SJSA1 (cell line): ENCODE results near the gene PLPPR4. TPM values are rescaled to one million over a fixed set of nuclear protein-coding genes. Genes with fewer than 3 reads are reported as not detected.
"Not testable (repeated sequence)": the region's sequence is repeated elsewhere in the genome, so short reads cannot be mapped to it uniquely, and the experiment has no call there.

Experiments
- DNase-seq, 2 experiments: peaks; one replicate each; pipeline ENCODE4 v3.0.0-alpha.2; 2015 to 2020; ENCODE audit warnings: low spot score in 2 of 2, low read depth in 1 of 2
- H3K27ac ChIP-seq: fragments of 250-450 bp; sonication (Bioruptor Pico); 2 replicates; pipeline ENCODE4 v1.5.1; 2020; ENCODE audit warnings: mild to moderate bottlenecking, moderate library complexity
- H3K27me3 ChIP-seq: fragments of 250-450 bp; sonication (Bioruptor Pico); replicated peaks from 2 replicates; pipeline ENCODE4 v1.5.1; 2020; ENCODE audit warnings: mild to moderate bottlenecking, moderate library complexity
- H3K36me3 ChIP-seq: fragments of 250-450 bp; sonication (Bioruptor Pico); 2 replicates; pipeline ENCODE4 v1.5.1; 2020; ENCODE audit warnings: mild to moderate bottlenecking
- H3K4me1 ChIP-seq: fragments of 250-450 bp; sonication (Bioruptor Pico); replicated peaks from 2 replicates; pipeline ENCODE4 v1.6.1; 2021; ENCODE audit warnings: mild to moderate bottlenecking
- H3K4me3 ChIP-seq: fragments of 250-450 bp; sonication (Bioruptor Pico); 2 replicates; pipeline ENCODE4 v1.5.1; 2020; ENCODE audit warnings: mild to moderate bottlenecking
- H3K9me3 ChIP-seq: fragments of 250-450 bp; sonication (Bioruptor Pico); replicated peaks from 2 replicates; pipeline ENCODE4 v1.5.1; 2020; ENCODE audit warnings: mild to moderate bottlenecking
- total RNA-seq: library from RNA; depleted of rRNA; stranded (reverse); fragments of >200 nt; shearing (Covaris generic); gene quantifications from 2 replicates; pipeline ENCODE4 v1.2.3, GENCODE V29; 2014

Gene PLPPR4
- total RNA-seq, 1 experiment from 2014 or later = 10.3 TPM

DNA sequence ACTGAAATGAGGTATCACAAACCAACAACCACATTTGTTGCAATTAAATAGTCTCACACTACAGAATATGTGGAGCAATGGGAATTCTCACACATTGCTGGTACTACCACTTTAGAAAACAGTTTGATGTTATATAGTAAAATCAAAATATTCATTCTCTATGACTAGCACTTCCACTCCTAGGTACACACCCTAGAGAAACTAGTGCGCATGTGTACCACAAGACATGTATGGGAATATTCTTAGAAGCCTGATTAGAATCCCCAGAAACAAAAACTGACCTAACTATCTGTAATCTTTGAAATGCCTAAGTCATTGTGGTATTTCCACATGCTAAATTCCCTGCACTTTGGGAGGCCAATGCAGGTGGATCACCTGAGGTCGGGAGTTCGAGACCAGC is 18.1 kb upstream of the PLPPR4 start:
- Histone ChIP-seq H3K27ac (no peak overlapping the region), H3K36me3 (no peaks in the 10 kb centered on the region), H3K27me3 (no peaks in the 10 kb centered on the region), H3K4me1 (no peaks in the 10 kb centered on the region), H3K9me3 (no peaks in the 10 kb centered on the region), H3K4me3 (no peak overlapping the region)
- no peak for DNase-seq

GRCh38 chr1:99247199-99247598 is 17.1 kb upstream of the PLPPR4 start:
- Histone ChIP-seq H3K9me3 (no peaks in the 10 kb centered on the region), H3K4me3 (no peak overlapping the region), H3K27me3 (no peaks in the 10 kb centered on the region), H3K4me1 (no peaks in the 10 kb centered on the region), H3K36me3 (no peaks in the 10 kb centered on the region), H3K27ac (no peak overlapping the region)
- no peak for DNase-seq

DNA sequence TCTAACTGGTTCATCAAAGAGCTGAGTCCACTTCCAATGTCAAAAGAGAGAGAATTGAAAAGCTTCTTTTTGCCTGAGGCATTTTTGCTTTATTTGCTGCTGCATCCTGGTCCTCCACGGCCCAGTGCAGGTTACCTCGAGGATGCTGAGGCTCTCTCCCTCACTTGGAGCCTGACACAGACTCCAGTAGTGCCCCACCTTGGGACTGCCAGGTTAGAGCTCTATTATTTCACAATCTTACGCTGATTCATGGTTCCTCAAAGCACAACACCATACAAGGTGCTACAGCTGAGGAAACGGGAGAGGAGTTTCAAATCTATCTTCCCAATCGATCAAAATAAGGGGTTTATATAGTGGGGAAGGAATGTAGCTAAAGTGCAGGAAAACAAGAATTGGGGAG is 13.6 kb upstream of the PLPPR4 start:
- no peak overlapping the region for H3K27ac ChIP-seq
- no peaks in the 10 kb centered on the region for H3K36me3 ChIP-seq
- H3K27me3 ChIP-seq = no peaks in the 10 kb centered on the region
- no peaks in the 10 kb centered on the region for H3K9me3 ChIP-seq
- no peak overlapping the region for H3K4me3 ChIP-seq
- H3K4me1 ChIP-seq = no peaks in the 10 kb centered on the region
- no peak for DNase-seq

- Histone ChIP-seq H3K4me3 (no peak overlapping the region), H3K36me3 (no peaks in the 10 kb centered on the region), H3K27ac (no peak overlapping the region), H3K4me1 (no peaks in the 10 kb centered on the region), H3K27me3 (no peaks in the 10 kb centered on the region), H3K9me3 (no peaks in the 10 kb centered on the region)
- DNase-seq = no peak
Measured at GRCh38 chr1:99251308-99251707, 13.0 kb upstream of the PLPPR4 start.

DNA sequence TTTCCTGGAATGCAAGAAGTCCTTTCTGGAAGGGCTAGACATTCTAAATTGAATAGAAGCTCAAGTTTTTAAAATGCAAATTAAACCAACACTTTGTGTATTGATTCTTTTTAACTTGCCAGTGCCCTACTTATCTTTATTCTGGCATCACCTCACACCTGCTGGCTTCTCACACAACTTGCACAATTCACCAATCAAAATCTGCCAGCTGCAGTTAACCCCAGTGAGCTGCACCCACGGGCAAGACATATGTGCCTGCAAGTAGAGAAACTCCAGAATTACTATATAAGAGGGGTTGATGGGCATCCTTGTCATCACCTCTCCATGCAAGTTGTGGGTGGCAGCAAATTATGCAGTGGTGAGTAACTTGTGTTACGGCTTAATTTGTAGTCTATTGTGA is 11.7 kb upstream of the PLPPR4 start:
- no peaks in the 10 kb centered on the region for H3K36me3 ChIP-seq
- no peaks in the 10 kb centered on the region for H3K9me3 ChIP-seq
- no peak for DNase-seq
- H3K27me3 ChIP-seq = no peaks in the 10 kb centered on the region
- H3K4me3 ChIP-seq = no peak overlapping the region
- no peaks in the 10 kb centered on the region for H3K4me1 ChIP-seq
- H3K27ac ChIP-seq = no peak overlapping the region

DNA sequence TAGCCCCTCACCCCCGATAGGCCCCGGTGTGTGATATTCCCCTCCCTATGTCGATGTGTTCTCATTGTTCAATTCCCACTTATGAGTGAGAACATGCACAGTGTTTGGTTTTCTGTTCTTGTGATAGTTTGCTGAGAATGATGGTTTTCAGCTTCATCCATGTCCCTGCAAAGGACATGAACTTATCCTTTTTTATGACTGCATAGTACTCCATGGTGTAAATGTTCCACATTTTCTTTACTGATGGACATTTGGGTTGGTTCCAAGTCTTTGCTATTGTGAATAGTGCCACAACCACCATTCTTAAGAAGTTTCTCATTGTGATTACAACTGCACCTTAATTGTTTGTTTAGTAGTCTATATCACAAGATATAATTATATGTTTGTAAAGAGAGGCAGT is 3.9 kb upstream of the PLPPR4 start:
- H3K27me3 ChIP-seq, H3K27ac ChIP-seq, H3K4me1 ChIP-seq, H3K36me3 ChIP-seq, H3K4me3 ChIP-seq, H3K9me3 ChIP-seq, DNase-seq: not testable (repeated sequence)

DNA sequence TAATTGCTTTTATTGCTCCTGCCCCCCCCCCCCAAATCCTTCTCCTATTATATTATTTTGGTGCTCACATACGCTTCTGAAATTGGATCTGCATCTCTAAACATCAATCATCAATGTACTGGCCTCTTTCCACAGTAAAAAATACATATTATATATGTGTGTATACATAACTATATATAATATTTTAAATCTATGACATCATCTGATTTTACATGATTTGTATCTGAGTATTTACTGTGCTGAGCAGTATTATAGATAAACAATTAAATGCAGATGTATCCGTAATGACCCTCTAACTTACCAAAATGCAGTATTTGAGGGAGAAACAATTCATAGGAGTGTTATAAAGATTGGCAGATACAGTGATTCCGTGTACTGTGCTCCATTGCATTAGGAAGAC is 832 bp downstream of the PLPPR4 start:
- Histone ChIP-seq H3K27ac (no peak overlapping the region), H3K27me3 (no peaks in the 10 kb centered on the region), H3K4me1 (peaks cover 33% of the 10 kb centered on the region), H3K4me3 (no peak overlapping the region; the same call in 1 of the 2 replicates), H3K36me3 (no peaks in the 10 kb centered on the region), H3K9me3 (no peaks in the 10 kb centered on the region)
- DNase-seq = no peak

DNA sequence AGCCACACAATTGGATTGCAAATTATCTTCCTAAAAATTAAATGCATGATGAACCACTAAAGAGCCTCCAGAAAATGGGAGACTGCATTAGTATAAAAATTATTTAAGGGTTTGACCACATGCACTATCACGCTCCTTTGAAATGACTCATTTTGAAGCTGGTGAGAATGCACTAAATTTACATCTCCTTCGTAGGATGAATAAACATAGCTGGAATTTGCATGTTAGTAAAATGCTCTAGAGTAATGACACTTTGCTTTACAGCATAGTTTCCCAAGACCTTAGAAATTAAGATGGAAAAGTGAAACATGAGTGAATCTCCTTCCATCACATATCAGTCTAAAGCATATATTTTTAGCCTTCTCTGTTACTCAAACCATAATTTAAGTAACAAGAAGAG is 2.4 kb downstream of the PLPPR4 start:
- Histone ChIP-seq H3K9me3 (no peaks in the 10 kb centered on the region), H3K27ac (peak overlapping the region; percentile 62), H3K4me3 (no peak overlapping the region), H3K27me3 (no peaks in the 10 kb centered on the region), H3K4me1 (peaks cover 33% of the 10 kb centered on the region), H3K36me3 (no peaks in the 10 kb centered on the region)
- DNase-seq = peak in 1 of 2 experiments; percentile 65

DNA sequence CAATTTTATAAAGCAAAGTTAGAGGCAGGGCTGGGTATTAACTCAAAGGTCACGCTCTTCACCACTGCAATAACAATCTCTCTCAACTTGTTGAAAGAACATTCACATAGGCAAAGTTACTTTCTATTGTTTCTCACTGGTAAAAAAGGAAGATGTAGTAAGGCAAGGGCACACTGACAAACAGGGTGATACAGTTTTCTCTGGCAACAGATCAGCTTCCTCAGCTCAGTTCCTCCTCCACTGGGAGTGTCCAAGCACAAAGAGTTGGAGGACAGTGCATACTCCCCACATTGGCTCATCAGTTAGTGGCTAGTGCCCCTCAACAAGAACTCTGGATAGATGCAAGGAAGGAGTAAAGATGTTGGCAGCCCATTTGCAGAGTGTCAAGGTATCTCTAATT is 3.7 kb downstream of the PLPPR4 start:
- Histone ChIP-seq H3K9me3 (no peaks in the 10 kb centered on the region), H3K4me1 (peaks cover 33% of the 10 kb centered on the region), H3K4me3 (no peak overlapping the region), H3K27ac (no peak overlapping the region), H3K36me3 (no peaks in the 10 kb centered on the region), H3K27me3 (no peaks in the 10 kb centered on the region)
- DNase-seq = no peak

DNA sequence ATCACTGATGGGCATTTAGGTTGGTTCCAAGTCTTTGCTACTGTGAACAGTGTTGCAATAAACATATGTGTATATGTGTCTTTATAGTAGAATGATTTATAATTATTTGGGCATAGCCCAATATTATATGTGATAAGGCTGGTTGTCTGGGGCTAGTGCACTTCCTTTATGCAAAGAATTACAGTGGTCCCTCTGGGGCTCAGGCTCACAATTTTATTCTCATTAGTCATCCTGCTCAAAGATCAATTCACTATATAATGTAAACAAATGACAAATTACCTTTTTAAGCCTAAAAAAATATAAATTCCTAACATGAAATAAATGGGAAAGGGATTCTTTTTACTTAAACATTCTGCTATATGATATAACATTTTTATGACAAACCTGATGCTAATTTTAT is 5.0 kb downstream of the PLPPR4 start:
- no peaks in the 10 kb centered on the region for H3K9me3 ChIP-seq
- DNase-seq = no peak
- no peak overlapping the region for H3K4me3 ChIP-seq
- H3K36me3 ChIP-seq = no peaks in the 10 kb centered on the region
- H3K27ac ChIP-seq = no peak overlapping the region
- no peaks in the 10 kb centered on the region for H3K27me3 ChIP-seq
- peaks cover 29% of the 10 kb centered on the region for H3K4me1 ChIP-seq

DNA sequence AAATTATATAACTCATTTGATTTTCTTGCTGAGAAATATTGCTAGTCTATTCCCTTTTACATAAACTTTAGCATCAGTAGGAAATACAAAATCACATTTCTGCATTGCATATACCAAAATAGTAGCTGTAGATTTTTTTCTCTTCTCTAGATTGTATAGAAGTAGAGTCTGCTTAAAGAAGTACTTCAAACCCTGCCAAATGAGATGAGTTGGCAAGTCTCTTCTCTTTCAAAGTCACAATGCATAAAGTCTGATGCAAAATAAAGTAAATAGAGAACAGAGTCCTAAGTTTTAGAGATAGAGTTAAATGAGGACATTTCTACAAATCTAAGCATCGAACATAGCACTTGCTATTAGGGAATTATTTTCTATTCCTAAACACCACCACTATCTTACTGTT is 6.4 kb downstream of the PLPPR4 start:
- no peak for DNase-seq
- Histone ChIP-seq H3K4me1 (peaks cover 23% of the 10 kb centered on the region), H3K4me3 (no peak overlapping the region), H3K27ac (no peak overlapping the region), H3K9me3 (no peaks in the 10 kb centered on the region), H3K36me3 (no peaks in the 10 kb centered on the region), H3K27me3 (no peaks in the 10 kb centered on the region)

DNA sequence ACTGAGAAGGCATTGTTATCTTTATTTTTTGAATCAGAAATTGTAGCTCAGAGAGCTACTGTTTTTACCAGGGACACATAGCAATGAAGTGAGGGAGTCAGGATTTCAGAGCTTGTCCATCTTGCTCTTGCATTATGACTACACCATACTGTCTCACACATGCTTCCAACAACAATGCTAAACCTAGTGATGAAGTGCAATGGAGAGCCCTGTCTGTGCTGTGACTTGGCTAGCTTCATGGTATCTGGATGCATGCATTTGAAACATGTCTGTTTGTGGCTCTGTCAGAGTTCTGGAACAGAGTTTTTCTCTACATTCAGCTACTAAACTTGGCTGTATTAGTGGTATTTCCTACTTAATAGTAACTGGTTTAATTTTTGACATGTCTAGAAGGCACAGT is 7.0 kb downstream of the PLPPR4 start:
- DNase-seq = no peak
- Histone ChIP-seq H3K27me3 (no peaks in the 10 kb centered on the region), H3K36me3 (no peaks in the 10 kb centered on the region), H3K9me3 (no peaks in the 10 kb centered on the region), H3K4me3 (no peak overlapping the region), H3K4me1 (peaks cover 18% of the 10 kb centered on the region), H3K27ac (no peak overlapping the region)

DNA sequence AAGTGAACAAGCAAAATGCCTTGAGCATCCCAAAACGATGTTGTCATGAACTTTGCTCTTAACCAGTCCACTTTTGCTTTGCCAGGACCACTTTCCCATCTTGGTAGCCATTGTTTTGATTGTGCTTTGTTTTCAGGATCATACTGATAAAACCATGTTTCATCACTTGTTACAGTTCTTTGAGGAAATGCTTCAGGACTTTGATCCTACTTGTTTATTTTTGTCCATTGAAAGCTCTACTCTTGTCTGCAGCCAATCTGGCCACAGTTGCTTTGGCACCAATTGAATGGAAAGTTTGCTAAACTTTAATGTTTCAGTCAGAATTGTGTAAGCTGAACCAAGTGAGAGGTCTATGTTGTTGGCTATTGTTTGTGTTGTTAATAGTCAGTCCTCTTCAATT is 12.8 kb downstream of the PLPPR4 start:
- Histone ChIP-seq H3K27ac (no peak overlapping the region), H3K4me1 (0 out of 2 replicates have a peak, but pooled peaks cover 3% of the 10 kb centered on the region), H3K9me3 (no peaks in the 10 kb centered on the region), H3K4me3 (no peak overlapping the region), H3K27me3 (no peaks in the 10 kb centered on the region), H3K36me3 (no peaks in the 10 kb centered on the region)
- no peak for DNase-seq

GRCh38 chr1:99279525-99279924 is 15.2 kb downstream of the PLPPR4 start:
- no peak for DNase-seq
- Histone ChIP-seq H3K9me3 (no peaks in the 10 kb centered on the region), H3K4me1 (0 out of 2 replicates have a peak, but pooled peaks cover 3% of the 10 kb centered on the region), H3K27ac (no peak overlapping the region), H3K27me3 (no peaks in the 10 kb centered on the region), H3K4me3 (no peak overlapping the region), H3K36me3 (no peaks in the 10 kb centered on the region)

- Histone ChIP-seq H3K36me3 (no peaks in the 10 kb centered on the region), H3K27me3 (no peaks in the 10 kb centered on the region), H3K27ac (no peak overlapping the region), H3K4me3 (no peak overlapping the region), H3K4me1 (0 out of 2 replicates have a peak, but pooled peaks cover 3% of the 10 kb centered on the region), H3K9me3 (no peaks in the 10 kb centered on the region)
- no peak for DNase-seq
Measured at GRCh38 chr1:99281105-99281504, 16.8 kb downstream of the PLPPR4 start.
